PFSK-1 (cell line): ENCODE data around the gene PREX1.

Experiments
- POLR2AphosphoS5 ChIP-seq: IDR thresholded peaks from 2 replicates; pipeline ENCODE4 v1.6.1; 2012; ENCODE audit warnings: low read depth, mild to moderate bottlenecking, control low read depth, low read length, moderate library complexity
- SIN3A ChIP-seq: IDR thresholded peaks from 2 replicates; pipeline ENCODE4 v1.6.1; 2012; ENCODE audit warnings: mild to moderate bottlenecking, low read length, moderate library complexity, borderline replicate concordance; ENCODE audit not compliant: insufficient read depth
- TAF1 ChIP-seq: IDR thresholded peaks from 2 replicates; pipeline ENCODE4 v1.6.1; 2012; ENCODE audit warnings: low read length, control low read depth, borderline replicate concordance; ENCODE audit not compliant: insufficient read depth
- TF ChIP-seq, protein P1 (sequence below), 2 experiments: IDR thresholded peaks; 2 replicates each; pipeline versions ENCODE4 v1.6.1 to v1.8.0; 2011 to 2012; ENCODE audit warnings: low read depth in 2 of 2, low read length in 2 of 2, control low read depth in 1 of 2, inconsistent platforms in 1 of 2, mild to moderate bottlenecking in 1 of 2, moderate library complexity in 1 of 2; ENCODE audit not compliant: insufficient read depth in 1 of 2

DNA sequence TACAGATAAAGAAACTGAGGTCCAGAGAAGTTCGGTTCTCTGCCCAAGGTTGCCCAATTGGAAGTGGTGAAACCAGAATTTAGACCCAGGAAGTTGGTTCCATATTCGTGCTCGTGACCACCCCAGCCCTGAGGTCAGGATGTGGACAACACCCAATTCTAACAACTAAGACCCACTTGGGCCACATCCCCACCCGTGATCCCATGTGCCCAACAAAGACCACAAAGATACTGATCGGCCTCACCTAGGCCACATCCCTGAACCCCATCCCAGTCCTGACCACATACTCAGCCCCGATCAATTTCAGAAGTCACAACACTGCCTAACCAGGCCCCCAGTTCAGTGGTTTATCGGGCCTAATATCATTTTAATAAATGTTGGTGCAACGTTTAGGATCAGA is 138.4 kb downstream of the PREX1 start:
- TF ChIP-seq POLR2AphosphoS5 (no peak), TAF1 (no peak), SIN3A (no peak)
- TF ChIP-seq, protein P1, sequence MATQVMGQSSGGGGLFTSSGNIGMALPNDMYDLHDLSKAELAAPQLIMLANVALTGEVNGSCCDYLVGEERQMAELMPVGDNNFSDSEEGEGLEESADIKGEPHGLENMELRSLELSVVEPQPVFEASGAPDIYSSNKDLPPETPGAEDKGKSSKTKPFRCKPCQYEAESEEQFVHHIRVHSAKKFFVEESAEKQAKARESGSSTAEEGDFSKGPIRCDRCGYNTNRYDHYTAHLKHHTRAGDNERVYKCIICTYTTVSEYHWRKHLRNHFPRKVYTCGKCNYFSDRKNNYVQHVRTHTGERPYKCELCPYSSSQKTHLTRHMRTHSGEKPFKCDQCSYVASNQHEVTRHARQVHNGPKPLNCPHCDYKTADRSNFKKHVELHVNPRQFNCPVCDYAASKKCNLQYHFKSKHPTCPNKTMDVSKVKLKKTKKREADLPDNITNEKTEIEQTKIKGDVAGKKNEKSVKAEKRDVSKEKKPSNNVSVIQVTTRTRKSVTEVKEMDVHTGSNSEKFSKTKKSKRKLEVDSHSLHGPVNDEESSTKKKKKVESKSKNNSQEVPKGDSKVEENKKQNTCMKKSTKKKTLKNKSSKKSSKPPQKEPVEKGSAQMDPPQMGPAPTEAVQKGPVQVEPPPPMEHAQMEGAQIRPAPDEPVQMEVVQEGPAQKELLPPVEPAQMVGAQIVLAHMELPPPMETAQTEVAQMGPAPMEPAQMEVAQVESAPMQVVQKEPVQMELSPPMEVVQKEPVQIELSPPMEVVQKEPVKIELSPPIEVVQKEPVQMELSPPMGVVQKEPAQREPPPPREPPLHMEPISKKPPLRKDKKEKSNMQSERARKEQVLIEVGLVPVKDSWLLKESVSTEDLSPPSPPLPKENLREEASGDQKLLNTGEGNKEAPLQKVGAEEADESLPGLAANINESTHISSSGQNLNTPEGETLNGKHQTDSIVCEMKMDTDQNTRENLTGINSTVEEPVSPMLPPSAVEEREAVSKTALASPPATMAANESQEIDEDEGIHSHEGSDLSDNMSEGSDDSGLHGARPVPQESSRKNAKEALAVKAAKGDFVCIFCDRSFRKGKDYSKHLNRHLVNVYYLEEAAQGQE (IDR thresholded peaks at IDR 0.05; ENCODE audit: insufficient read depth in 1 of 2, low read depth in 2 of 2, low read length in 2 of 2) = no peak
